ENCODE measurements around the gene SLC25A39. TPM values are rescaled to one million over a fixed set of nuclear protein-coding genes. Genes with fewer than 3 reads are reported as not detected.

SLC25A39 gene
- total and polyA plus RNA-seq, 2 donors (not counting 1 experiment from before 2014, with no cell fraction given), result 35.3 to 70.2 TPM

- Histone ChIP-seq H3K4me1 (ENCODE audit: control insufficient read depth, extremely low read depth, insufficient read depth, low read length) (no peaks in the 10 kb centered on the region), H3K9ac (ENCODE audit: insufficient read depth, low read length) (no peak overlapping the region), H3K9me3 (ENCODE audit: control insufficient read depth, insufficient read depth, low read depth, low read length) (no peaks in the 10 kb centered on the region), H3K27me3 (ENCODE audit: control insufficient read depth, insufficient read depth, low read length) (peaks cover 31% of the 10 kb centered on the region), H3K4me2 (ENCODE audit: extremely low read depth, insufficient read depth, low read length) (no peak overlapping the region), H3K4me3 (replicated peaks in 1 of 4; ENCODE audit: control extremely low read depth in 1 of 4, insufficient read depth in 1 of 4, low read depth in 3 of 4, low read length in 4 of 4) (no peak overlapping the region), H3K27ac (ENCODE audit: insufficient read depth, low read length) (no peak overlapping the region), H4K20me1 (ENCODE audit: control insufficient read depth, extremely low read depth, insufficient read depth, low read length) (no peaks in the 10 kb centered on the region), H2AFZ (ENCODE audit: low read length) (no peak overlapping the region), H3K79me2 (ENCODE audit: control insufficient read depth, insufficient read depth, low read length) (no peaks in the 10 kb centered on the region), H3K36me3 (ENCODE audit: control insufficient read depth, insufficient read depth, low read length) (no peaks in the 10 kb centered on the region)
- DNase-seq (ENCODE audit: low read depth in 2 of 2), result no peak
- no peak for TF ChIP-seq CTCF (conservative IDR thresholded peaks at IDR 0.05 in 1 of 2, IDR thresholded peaks at IDR 0.05 in 1 of 2; ENCODE audit: low read depth in 1 of 2, low read length in 2 of 2)
- no peak for TF ChIP-seq EZH2 (IDR thresholded peaks at IDR 0.05; ENCODE audit: low read length, missing control alignments)
Observed at GRCh38 chr17:44310609-44311376, 13.8 kb downstream of the SLC25A39 start.

- Histone ChIP-seq H3K9me3 (ENCODE audit: control insufficient read depth, insufficient read depth, low read depth, low read length) (no peaks in the 10 kb centered on the region), H3K4me3 (replicated peaks in 1 of 4; ENCODE audit: control extremely low read depth in 1 of 4, insufficient read depth in 1 of 4, low read depth in 3 of 4, low read length in 4 of 4) (no peak overlapping the region), H3K27me3 (ENCODE audit: control insufficient read depth, insufficient read depth, low read length) (peaks cover 27% of the 10 kb centered on the region), H3K4me2 (ENCODE audit: extremely low read depth, insufficient read depth, low read length) (no peak overlapping the region), H3K79me2 (ENCODE audit: control insufficient read depth, insufficient read depth, low read length) (no peaks in the 10 kb centered on the region), H2AFZ (ENCODE audit: low read length) (no peak overlapping the region), H3K9ac (ENCODE audit: insufficient read depth, low read length) (no peak overlapping the region), H4K20me1 (ENCODE audit: control insufficient read depth, extremely low read depth, insufficient read depth, low read length) (no peaks in the 10 kb centered on the region), H3K36me3 (ENCODE audit: control insufficient read depth, insufficient read depth, low read length) (no peaks in the 10 kb centered on the region), H3K4me1 (ENCODE audit: control insufficient read depth, extremely low read depth, insufficient read depth, low read length) (no peaks in the 10 kb centered on the region), H3K27ac (ENCODE audit: insufficient read depth, low read length) (no peak overlapping the region)
- no peak for TF ChIP-seq CTCF (conservative IDR thresholded peaks at IDR 0.05 in 1 of 2, IDR thresholded peaks at IDR 0.05 in 1 of 2; ENCODE audit: low read depth in 1 of 2, low read length in 2 of 2)
- TF ChIP-seq EZH2 (IDR thresholded peaks at IDR 0.05; ENCODE audit: low read length, missing control alignments), result no peak
- no peak for DNase-seq (ENCODE audit: low read depth in 2 of 2)
Observed at GRCh38 chr17:44310188-44310587, 14.4 kb downstream of the SLC25A39 start.

GRCh38 chr17:44309472-44309871 is 15.2 kb downstream of the SLC25A39 start:
- no peak overlapping the region for H2AFZ ChIP-seq (ENCODE audit: low read length)
- no peaks in the 10 kb centered on the region for H3K4me1 ChIP-seq (ENCODE audit: control insufficient read depth, extremely low read depth, insufficient read depth, low read length)
- no peaks in the 10 kb centered on the region for H3K9me3 ChIP-seq (ENCODE audit: control insufficient read depth, insufficient read depth, low read depth, low read length)
- no peak for DNase-seq (ENCODE audit: low read depth in 2 of 2)
- no peak overlapping the region for H3K9ac ChIP-seq (ENCODE audit: insufficient read depth, low read length)
- no peaks in the 10 kb centered on the region for H3K79me2 ChIP-seq (ENCODE audit: control insufficient read depth, insufficient read depth, low read length)
- H3K36me3 ChIP-seq (ENCODE audit: control insufficient read depth, insufficient read depth, low read length), result no peaks in the 10 kb centered on the region
- H4K20me1 ChIP-seq (ENCODE audit: control insufficient read depth, extremely low read depth, insufficient read depth, low read length), result no peaks in the 10 kb centered on the region
- no peak overlapping the region for H3K4me2 ChIP-seq (ENCODE audit: extremely low read depth, insufficient read depth, low read length)
- TF ChIP-seq EZH2 (IDR thresholded peaks at IDR 0.05; ENCODE audit: low read length, missing control alignments) (no peak), CTCF (conservative IDR thresholded peaks at IDR 0.05 in 1 of 2, IDR thresholded peaks at IDR 0.05 in 1 of 2; ENCODE audit: low read depth in 1 of 2, low read length in 2 of 2) (no peak)
- H3K27me3 ChIP-seq (ENCODE audit: control insufficient read depth, insufficient read depth, low read length), result peaks cover 21% of the 10 kb centered on the region
- no peak overlapping the region for H3K4me3 ChIP-seq (replicated peaks in 1 of 4; ENCODE audit: control extremely low read depth in 1 of 4, insufficient read depth in 1 of 4, low read depth in 3 of 4, low read length in 4 of 4)
- H3K27ac ChIP-seq (ENCODE audit: insufficient read depth, low read length), result no peak overlapping the region
